ENCODE data around the gene ITPRIPL1. TPM values are rescaled to one million over a fixed set of nuclear protein-coding genes. Genes with fewer than 3 reads are reported as not detected.
"Not testable (repeated sequence)": the region's sequence is repeated elsewhere in the genome, so short reads cannot be mapped to it uniquely, and the experiment has no call there.

The ITPRIPL1 gene, protein sequence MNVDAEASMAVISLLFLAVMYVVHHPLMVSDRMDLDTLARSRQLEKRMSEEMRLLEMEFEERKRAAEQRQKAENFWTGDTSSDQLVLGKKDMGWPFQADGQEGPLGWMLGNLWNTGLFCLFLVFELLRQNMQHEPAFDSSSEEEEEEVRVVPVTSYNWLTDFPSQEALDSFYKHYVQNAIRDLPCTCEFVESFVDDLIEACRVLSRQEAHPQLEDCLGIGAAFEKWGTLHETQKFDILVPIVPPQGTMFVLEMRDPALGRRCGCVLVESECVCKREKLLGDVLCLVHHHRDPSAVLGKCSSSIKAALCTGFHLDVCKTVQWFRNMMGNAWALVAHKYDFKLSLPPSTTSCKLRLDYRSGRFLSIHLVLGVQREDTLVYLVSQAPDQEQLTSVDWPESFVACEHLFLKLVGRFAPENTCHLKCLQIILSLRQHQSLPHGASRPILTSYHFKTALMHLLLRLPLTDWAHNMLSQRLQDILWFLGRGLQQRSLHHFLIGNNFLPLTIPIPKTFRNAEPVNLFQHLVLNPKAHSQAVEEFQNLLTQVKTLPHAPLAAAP
- 10 to 100 TPM; 32.8 to 35.9 TPM for total RNA-seq

DNA sequence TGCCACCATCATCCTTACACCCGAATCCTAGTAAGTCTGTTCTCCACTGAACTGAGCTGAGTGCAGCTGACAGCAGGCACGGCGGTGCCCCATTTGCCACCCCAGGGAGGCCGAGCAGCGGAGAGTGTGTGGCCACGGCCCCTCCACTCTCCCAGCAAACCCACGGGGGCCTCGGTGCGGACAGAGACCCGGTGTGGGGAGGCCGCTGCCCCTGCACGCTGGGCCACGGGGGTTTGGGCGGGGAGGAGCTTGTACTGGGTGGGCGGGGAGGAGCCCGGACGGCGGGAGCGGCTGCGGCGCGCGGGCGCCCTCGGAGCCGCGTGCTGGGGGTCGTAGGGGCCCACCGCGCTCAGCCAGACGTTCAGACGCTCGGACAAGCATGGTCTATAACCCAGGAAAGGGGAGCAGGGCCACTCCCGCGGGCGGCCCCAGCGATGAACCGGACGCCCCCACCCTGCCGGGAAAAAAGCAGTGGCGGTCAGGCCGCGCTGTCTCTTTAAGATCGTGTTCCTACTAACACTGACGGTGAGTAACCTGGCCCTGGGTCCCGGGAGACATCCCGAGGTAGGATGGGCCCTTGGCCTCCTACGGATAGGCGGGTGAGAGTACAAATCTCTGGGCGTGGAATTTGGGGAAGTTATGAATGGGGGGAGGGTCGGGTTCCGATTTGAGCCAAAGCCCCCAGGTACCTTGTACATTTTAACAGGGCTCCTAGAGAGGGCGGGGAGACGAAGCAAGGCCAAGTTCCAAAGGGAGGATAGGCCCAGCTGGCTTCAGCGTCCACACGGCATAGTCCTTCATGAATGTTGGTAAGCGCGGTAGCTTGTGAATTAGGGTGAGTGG lies at the start of gene ITPRIPL1:
TSS of gene ITPRIPL1 (plus strand) at position 277 of the 843 bp plus-strand sequence. CDS start at position 800, 523 bp downstream.
- peaks cover 51% of the 10 kb centered on the region for H3K4me1 Mint-ChIP-seq
- peak within 1 kb of the TSS; percentile 91 for H3K4me3 Mint-ChIP-seq

DNA sequence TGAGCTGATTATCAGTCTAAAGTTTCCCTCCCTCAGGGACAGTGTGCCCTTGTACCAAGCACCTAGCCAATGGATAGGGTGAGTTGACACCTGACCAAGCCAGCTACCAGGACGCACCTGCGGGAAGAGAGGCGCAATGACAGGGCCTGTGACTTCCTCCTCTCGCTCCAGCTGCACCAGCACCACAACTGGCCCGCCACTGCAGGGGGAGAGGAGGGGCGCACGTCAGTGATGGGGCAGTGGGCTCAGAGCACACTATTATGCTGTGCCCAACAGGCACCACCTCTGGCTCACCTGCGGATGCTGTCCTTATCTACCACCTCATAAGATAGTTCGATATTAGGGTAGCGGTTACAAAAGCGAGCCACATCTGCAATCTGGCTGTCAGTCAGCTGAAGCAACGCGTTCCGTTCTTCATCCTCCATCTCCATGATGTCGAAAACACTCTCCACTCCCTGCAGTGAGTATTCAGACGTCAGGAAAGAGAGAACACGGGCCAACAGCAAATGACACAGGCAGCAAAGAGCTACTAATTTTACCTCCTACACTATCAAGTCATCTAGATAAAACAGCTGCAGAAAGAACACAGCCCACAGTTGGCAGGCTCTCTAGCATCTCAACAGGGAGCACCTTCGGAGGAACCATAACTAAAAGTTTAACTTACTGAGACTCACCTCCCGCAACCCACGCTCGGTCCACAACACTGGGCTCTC lies 48.2 kb upstream of the ITPRIPL1 start:
- no peak overlapping the region for H3K4me3 Mint-ChIP-seq
- POLR2A ChIA-PET: no interaction called here

More for the DNA sequence above, at the start of gene ITPRIPL1:
- Mint-ChIP-seq H3K27ac (peak within 1 kb of the TSS; percentile 89), H3K9me3 (no peaks in the 10 kb centered on the region), H3K27me3 (no peaks in the 10 kb centered on the region), H3K36me3 (peaks cover 30% of the 10 kb centered on the region)
- POLR2A ChIA-PET: interaction anchor here (0.6 to 10.2 kb wide), 10 partner anchors 9 to 117 kb away, joined by 3 to 169 read pairs (median 5); partner anchors contain the start of genes NCAPH and SNRNP200
- DNase-seq (peak; percentile 69), ATAC-seq (ENCODE audit: low read depth) (peak; percentile 10)

DNA sequence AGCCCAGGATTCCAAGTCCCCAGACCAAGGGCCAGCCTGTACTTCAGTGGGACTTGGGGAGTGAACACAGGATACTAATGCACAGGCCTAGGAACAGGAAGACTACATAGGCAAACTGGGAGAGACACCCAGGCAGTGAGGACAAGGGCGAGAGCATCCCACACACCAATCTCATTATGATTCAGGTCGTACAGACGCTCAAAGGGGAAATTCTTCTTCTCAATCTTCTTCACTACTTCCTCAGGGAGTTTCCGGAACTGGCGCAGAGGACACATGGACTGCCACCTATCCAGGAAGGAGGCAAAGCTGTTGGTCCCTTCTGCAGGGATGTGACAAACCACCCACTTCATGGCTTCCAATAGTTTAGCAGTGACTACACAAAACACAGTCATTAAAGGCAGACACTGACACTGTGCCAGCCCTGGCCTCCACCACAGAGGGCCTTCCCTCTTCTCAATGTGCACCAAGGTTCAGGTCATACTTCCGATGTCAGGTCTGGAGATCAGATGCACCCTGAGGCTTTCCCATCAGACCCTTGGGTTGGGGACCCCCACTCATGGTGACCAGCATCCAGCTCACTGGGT lies 37.8 kb upstream of the ITPRIPL1 start:
- peak overlapping the region; percentile 54 for H3K27ac Mint-ChIP-seq
- H3K4me3 Mint-ChIP-seq: no peak overlapping the region
- H3K4me1 Mint-ChIP-seq: no peaks in the 10 kb centered on the region

More for the DNA sequence above, 48.2 kb upstream of the ITPRIPL1 start:
- Mint-ChIP-seq H3K27me3 (no peaks in the 10 kb centered on the region), H3K4me1 (no peaks in the 10 kb centered on the region), H3K27ac (no peak overlapping the region), H3K36me3 (peaks cover 43% of the 10 kb centered on the region), H3K9me3 (no peaks in the 10 kb centered on the region)
- ATAC-seq (ENCODE audit: low read depth): no peak
- no peak for DNase-seq

DNA sequence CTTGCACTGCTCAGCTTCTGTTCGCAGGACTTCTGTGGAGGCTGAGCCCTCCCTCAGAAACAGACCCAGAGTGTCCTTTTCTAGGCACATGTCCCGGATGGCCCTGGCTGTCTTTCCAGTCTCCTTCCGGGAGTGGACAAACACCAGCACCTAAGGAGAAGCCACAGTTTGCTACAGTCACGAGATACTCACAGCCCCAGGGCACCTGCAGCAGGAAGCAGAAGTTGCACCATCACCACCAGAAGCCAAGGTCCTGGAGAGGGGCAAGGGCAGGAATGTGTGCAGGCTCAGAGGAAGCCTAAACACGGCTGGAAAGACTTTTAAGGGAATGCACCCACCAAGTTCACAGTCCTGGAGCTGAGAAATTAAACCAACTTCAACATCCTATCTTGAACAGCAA lies 33.4 kb upstream of the ITPRIPL1 start:
- H3K4me1 Mint-ChIP-seq: no peaks in the 10 kb centered on the region
- POLR2A ChIA-PET: interaction anchor here (0.6 to 0.7 kb wide), 2 partner anchors 18 to 57 kb away, joined by 3 read pairs; no protein-coding TSS in a partner anchor
- no peaks in the 10 kb centered on the region for H3K9me3 Mint-ChIP-seq
- no peaks in the 10 kb centered on the region for H3K27me3 Mint-ChIP-seq
- H3K27ac Mint-ChIP-seq: no peak overlapping the region
- no peak for ATAC-seq (ENCODE audit: low read depth)
- no peak for DNase-seq
- peaks cover 41% of the 10 kb centered on the region for H3K36me3 Mint-ChIP-seq
- H3K4me3 Mint-ChIP-seq: no peak overlapping the region

More for the DNA sequence above, 37.8 kb upstream of the ITPRIPL1 start:
- Mint-ChIP-seq H3K27me3 (no peaks in the 10 kb centered on the region), H3K9me3 (no peaks in the 10 kb centered on the region), H3K36me3 (peaks cover 42% of the 10 kb centered on the region)
- no peak for ATAC-seq (ENCODE audit: low read depth)
- DNase-seq: no peak
- POLR2A ChIA-PET: no interaction called here

DNA sequence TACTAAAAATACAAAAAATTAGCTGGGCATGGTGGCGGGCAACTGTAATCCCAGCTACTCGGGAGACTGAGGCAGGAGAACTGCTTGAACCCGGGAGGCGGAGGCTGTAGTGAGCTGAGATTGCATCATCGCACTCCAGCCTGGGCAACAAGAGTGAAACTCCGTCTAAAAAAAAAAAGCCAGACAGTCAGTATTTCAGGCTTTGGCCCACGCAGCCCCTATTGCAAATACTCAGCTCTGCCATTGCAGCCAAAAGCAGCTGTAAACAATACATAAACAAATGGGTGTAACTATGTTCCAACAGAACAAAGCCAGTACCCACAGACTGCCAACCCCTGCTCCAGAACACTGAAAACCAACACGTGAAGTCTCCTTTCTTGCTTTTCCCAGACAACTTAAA lies 30.8 kb upstream of the ITPRIPL1 start:
- H3K36me3 Mint-ChIP-seq: peaks cover 33% of the 10 kb centered on the region
- POLR2A ChIA-PET: interaction anchor here (1.2 kb wide), 1 partner anchor 12 kb away, joined by 5 read pairs; no protein-coding TSS in a partner anchor
- not testable (repeated sequence) for H3K27me3 Mint-ChIP-seq; H3K4me3 Mint-ChIP-seq; H3K27ac Mint-ChIP-seq; DNase-seq; H3K4me1 Mint-ChIP-seq; ATAC-seq (ENCODE audit: low read depth); H3K9me3 Mint-ChIP-seq

DNA sequence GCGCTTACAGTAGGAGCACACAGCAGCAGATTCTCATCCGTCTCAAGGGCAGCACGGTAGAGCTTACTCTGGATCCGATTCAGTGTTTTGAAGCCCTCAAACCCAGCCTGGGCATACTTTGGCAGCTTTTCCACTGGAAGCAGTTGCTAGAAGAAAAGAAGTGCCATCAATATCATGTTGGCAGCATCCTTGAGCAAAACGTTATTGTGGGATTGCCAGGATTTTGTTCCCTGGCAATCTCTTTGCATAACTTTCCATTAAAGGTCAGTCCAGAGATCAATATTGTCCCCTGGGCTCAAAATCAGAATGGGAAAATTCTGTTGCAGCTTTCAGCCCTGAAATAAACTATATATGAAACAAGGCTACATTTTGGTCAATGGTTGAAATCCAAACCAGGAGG lies 28.2 kb upstream of the ITPRIPL1 start:
- Mint-ChIP-seq H3K36me3 (peaks cover 31% of the 10 kb centered on the region), H3K27me3 (no peaks in the 10 kb centered on the region), H3K4me1 (peaks cover 22% of the 10 kb centered on the region), H3K4me3 (no peak overlapping the region), H3K27ac (no peak overlapping the region), H3K9me3 (no peaks in the 10 kb centered on the region)
- no peak for DNase-seq
- ATAC-seq (ENCODE audit: low read depth): no peak
- POLR2A ChIA-PET: no interaction called here

DNA sequence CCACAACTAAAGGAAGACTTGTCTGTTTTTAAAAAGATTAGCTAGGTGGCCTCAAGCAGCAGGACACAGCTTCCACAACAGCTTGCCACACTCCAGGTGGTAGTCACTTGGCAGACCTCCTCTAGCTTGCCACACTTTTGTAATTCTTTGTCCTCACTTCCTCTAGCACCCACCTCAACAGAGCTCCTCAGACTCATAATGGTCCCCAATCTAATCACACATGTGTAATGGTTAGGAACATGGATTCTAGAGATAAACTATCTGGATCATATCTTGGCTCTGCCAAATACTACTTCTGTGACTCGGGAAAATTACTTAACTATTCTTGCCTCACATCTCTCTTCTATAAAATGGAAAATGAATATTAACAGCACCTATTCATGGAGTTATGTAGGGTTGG lies 23.3 kb upstream of the ITPRIPL1 start:
- Mint-ChIP-seq H3K9me3 (no peaks in the 10 kb centered on the region), H3K4me1 (peaks cover 52% of the 10 kb centered on the region), H3K27ac (no peak overlapping the region), H3K27me3 (no peaks in the 10 kb centered on the region), H3K4me3 (no peak overlapping the region), H3K36me3 (peaks cover 37% of the 10 kb centered on the region)
- ATAC-seq (ENCODE audit: low read depth) (no peak), DNase-seq (no peak)
- POLR2A ChIA-PET: interaction anchor here (1.1 to 1.3 kb wide), 2 partner anchors 12 to 35 kb away, joined by 3 read pairs; no protein-coding TSS in a partner anchor

DNA sequence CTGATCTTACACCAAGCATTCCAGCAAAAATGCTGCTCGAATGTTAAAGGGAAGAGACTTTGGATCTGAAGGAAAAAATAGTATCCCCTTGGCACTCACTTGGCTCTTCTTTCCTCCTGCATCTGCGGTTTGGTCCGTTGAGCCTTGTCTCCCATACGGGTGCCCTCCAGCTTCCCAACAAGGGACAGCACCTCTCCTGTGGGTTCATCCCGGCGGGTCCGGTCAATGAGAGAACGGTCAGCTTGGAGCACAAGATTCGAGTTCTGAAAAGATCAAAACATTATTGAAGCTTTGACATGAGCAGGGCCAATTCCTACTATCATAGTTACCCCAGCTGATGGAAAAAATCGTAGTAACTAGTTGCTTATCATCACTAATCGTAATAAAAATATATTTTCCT lies 20.5 kb upstream of the ITPRIPL1 start:
- POLR2A ChIA-PET: interaction anchor here (0.7 to 3.2 kb wide), 8 partner anchors 11 to 51 kb away, joined by 3 to 96 read pairs (median 6); partner anchors contain the start of genes ITPRIPL1 and NCAPH
- Mint-ChIP-seq H3K27ac (peak overlapping the region; percentile 99), H3K36me3 (peaks cover 31% of the 10 kb centered on the region), H3K9me3 (no peaks in the 10 kb centered on the region), H3K4me1 (peaks cover 43% of the 10 kb centered on the region), H3K27me3 (no peaks in the 10 kb centered on the region), H3K4me3 (peak overlapping the region; percentile 100)
- DNase-seq: no peak
- ATAC-seq (ENCODE audit: low read depth): no peak

DNA sequence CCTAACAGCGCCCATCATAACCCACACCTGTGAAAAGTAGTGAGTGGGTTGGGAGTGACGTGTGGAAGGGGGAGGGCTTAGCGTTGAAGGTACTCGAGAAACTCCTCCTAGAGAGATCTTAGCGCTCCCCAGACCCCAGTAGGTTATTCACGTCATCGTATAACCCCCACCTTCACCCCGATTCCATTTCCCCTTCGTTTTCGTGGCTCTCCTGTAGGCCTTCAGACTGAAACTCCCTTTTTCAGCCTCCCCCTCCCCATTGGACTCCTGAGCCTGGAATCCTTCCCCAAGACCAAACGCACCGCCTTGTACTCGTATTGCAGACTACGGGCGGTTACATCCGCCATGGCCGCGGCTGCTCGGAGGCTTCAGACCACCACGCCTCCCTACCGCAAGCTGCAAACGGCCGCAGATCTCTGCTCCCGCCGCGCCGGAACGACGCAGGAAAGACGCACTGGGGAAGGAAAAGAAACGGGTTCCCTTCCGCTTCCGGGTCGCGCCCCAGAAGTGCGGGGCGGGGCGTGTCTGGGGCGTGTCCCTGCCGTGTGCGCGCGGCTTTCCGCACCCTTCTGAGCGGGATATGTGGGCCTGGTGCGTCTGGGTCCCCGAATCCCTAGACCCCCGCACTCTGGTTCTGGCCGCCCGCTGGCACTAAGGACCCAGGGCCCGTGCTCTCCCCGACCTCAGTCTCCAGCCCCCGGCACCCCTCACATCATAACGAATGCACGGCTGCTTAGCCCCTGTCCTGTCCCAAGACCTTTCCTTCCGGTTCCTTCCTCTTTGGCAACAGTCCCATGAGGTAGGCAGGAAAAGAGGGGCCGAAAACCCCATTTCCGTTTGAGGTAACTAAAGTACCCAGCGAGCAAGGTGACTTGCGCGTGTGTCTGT lies 19.8 kb upstream of the ITPRIPL1 start, which contains the start of gene SNRNP200:
TSS of gene SNRNP200 (minus strand) at position 456 of the 888 bp plus-strand sequence. CDS start at position 347, 109 bp downstream.
- Mint-ChIP-seq H3K27me3 (no peaks in the 10 kb centered on the region), H3K4me3 (peak within 1 kb of the TSS; percentile 100), H3K27ac (peak within 1 kb of the TSS; percentile 99), H3K36me3 (peaks cover 31% of the 10 kb centered on the region), H3K4me1 (peaks cover 48% of the 10 kb centered on the region), H3K9me3 (no peaks in the 10 kb centered on the region)
- peak; percentile 91 for ATAC-seq (ENCODE audit: low read depth)
- POLR2A ChIA-PET: interaction anchor here (0.7 to 3.2 kb wide), 11 partner anchors 11 to 226 kb away, joined by 3 to 96 read pairs (median 5); partner anchors contain the start of genes ITPRIPL1 and NCAPH
- peak; percentile 93 for DNase-seq

DNA sequence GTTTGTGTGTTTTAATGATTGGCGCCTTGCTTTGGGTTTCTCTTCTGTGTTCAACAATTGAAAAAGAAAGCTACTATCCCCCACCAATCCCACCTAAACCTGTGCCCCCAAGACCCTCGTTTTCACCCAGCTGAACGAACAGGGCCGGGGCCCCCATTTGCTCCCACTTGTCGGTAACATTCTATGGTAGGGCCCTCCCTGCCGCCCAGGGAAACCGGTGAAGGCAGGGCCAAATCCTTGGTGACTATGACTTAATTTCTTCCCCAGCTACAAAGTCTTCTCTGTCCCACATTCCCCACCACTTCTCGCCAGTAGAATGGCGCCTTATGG lies 19.2 kb upstream of the ITPRIPL1 start:
- Mint-ChIP-seq H3K36me3 (peaks cover 29% of the 10 kb centered on the region), H3K4me3 (peak overlapping the region; percentile 100), H3K9me3 (no peaks in the 10 kb centered on the region), H3K27me3 (no peaks in the 10 kb centered on the region), H3K27ac (peak overlapping the region; percentile 99), H3K4me1 (peaks cover 49% of the 10 kb centered on the region)
- POLR2A ChIA-PET: interaction anchor here (0.5 to 3.2 kb wide), 12 partner anchors 10 to 232 kb away, joined by 3 to 96 read pairs (median 4); partner anchors contain the start of genes ITPRIPL1 and NCAPH
- no peak for ATAC-seq (ENCODE audit: low read depth)
- DNase-seq: peak; percentile 40

DNA sequence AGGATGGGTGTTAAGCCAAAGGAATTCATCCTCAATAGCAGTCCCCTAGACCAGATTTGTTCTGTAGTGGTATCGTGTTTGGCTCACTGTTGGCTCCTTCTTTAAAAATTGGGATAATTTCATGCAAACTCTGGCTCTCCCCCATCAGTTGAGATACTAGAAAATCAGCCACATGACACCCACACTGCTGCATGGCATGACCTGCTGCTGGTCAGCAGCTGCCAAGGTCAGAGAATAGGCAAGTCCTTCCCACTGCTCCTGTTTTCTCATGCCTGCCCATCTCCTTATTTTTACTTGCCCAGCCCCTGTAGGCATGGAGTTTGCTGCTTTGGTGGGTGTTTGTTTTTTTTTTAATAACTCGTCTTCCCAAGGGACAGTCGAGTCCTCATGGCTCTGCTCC lies 18.7 kb upstream of the ITPRIPL1 start:
- peak overlapping the region; percentile 99 for H3K27ac Mint-ChIP-seq
- DNase-seq (no peak), ATAC-seq (ENCODE audit: low read depth) (no peak)
- POLR2A ChIA-PET: interaction anchor here (0.5 to 3.2 kb wide), 10 partner anchors 10 to 231 kb away, joined by 3 to 96 read pairs (median 6); partner anchors contain the start of genes ITPRIPL1 and NCAPH
- H3K4me3 Mint-ChIP-seq: peak overlapping the region; percentile 100
- peaks cover 45% of the 10 kb centered on the region for H3K4me1 Mint-ChIP-seq
- H3K27me3 Mint-ChIP-seq: no peaks in the 10 kb centered on the region
- peaks cover 26% of the 10 kb centered on the region for H3K36me3 Mint-ChIP-seq
- H3K9me3 Mint-ChIP-seq: no peaks in the 10 kb centered on the region
